Upper lobe of left lung (tissue), 6 donors: ENCODE data around the gene EIF1AX. TPM values are rescaled to one million over a fixed set of nuclear protein-coding genes. Genes with fewer than 3 reads are reported as not detected.
"Not testable (repeated sequence)": the region's sequence is repeated elsewhere in the genome, so short reads cannot be mapped to it uniquely, and the experiment has no call there.

Source experiments
- ATAC-seq, 2 donors: fragments of 200-7000 bp; cut with Tn5 transposase; one replicate each; pipeline ENCODE4 v1.9.1; 2022; ENCODE audit warnings: mild to moderate bottlenecking in 2 of 2, moderate library complexity in 2 of 2; ENCODE audit not compliant: low FRiP score in 2 of 2
- DNase-seq, 2 donors: peaks; one replicate each; pipeline ENCODE4 v3.0.0-alpha.2; 2019 to 2020
- H3K27ac ChIP-seq, 4 donors: fragments of 200-600 bp; sonication (generic); one replicate each; pipeline ENCODE4 v1.5.1; 2016 to 2019
- H3K27me3 ChIP-seq, 4 donors: fragments of 200-600 bp; sonication (generic); one replicate each; pipeline ENCODE4 v1.5.1; 2017 to 2019
- H3K36me3 ChIP-seq, 4 donors: fragments of 200-600 bp; sonication (generic); one replicate each; pipeline ENCODE4 v1.5.1; 2016 to 2019
- H3K4me1 ChIP-seq, 4 donors: fragments of 200-600 bp; sonication (generic); one replicate each; pipeline ENCODE4 v1.5.1; 2018 to 2019
- H3K4me3 ChIP-seq, 4 donors: fragments of 200-600 bp; sonication (generic); one replicate each; pipeline ENCODE4 v1.5.1; 2017 to 2019; ENCODE audit warnings: mild to moderate bottlenecking in 2 of 4, moderate library complexity in 1 of 4
- H3K9me3 ChIP-seq, 4 donors: fragments of 200-600 bp; sonication (generic); one replicate each; pipeline ENCODE4 v1.5.1; 2018 to 2019
- CTCF ChIP-seq, 6 experiments: fragments of 450-650 bp in 4 of 6; fragments of 200-600 bp in 2 of 6; sonication (generic) in 2 of 6; IDR thresholded peaks; one replicate each; pipeline ENCODE4 v1.5.1; 2016 to 2019; ENCODE audit warnings: antibody characterized with exemption in 6 of 6
- EP300 ChIP-seq, 4 donors: sonication (generic); formaldehyde crosslinking; IDR thresholded peaks; one replicate each; pipeline ENCODE4 v1.5.1; 2017; ENCODE audit warnings: antibody characterized with exemption in 4 of 4, control low read depth in 2 of 4
- POLR2A ChIP-seq, 4 donors: fragments of 450-650 bp; IDR thresholded peaks; one replicate each; pipeline ENCODE4 v1.5.1; 2016 to 2017; ENCODE audit warnings: antibody characterized with exemption in 4 of 4, mild to moderate bottlenecking in 2 of 4
- POLR2AphosphoS5 ChIP-seq, 2 donors: sonication (generic); formaldehyde crosslinking; IDR thresholded peaks; one replicate each; pipeline ENCODE4 v1.5.1; 2017; ENCODE audit warnings: antibody characterized with exemption in 2 of 2
- WGBS, 2 donors: methylation state at CpG; one replicate each; pipeline ENCODE4 v1.1.5; 2017 to 2018; 5-methylcytosine and 5-hydroxymethylcytosine counted together
- total RNA-seq, 6 donors: library from RNA; depleted of rRNA in 4 of 6; stranded (reverse); fragments of >200 nt in 4 of 6; gene quantifications; one replicate each; pipeline versions ENCODE4 v1.1.0 to v1.2.1, GENCODE V29; 2016 to 2021
- donor health status: DM: no; HTN: no; CAD: no; lungs with moderate emphysema.
- donor health status: DM: no; HTN: yes; CAD: no; lungs with severe emphysema.

The EIF1AX gene
- total RNA-seq, 6 donors from 2014 or later = 8.4 to 78.7 (median 41.0) TPM

- TF ChIP-seq EP300 (IDR thresholded peaks at IDR 0.05) (no peak), CTCF (IDR thresholded peaks at IDR 0.05) (no peak), POLR2AphosphoS5 (IDR thresholded peaks at IDR 0.05) (no peak), POLR2A (IDR thresholded peaks at IDR 0.05) (no peak)
- Histone ChIP-seq H3K4me3 (no peak overlapping the region), H3K9me3 (no peaks in the 10 kb centered on the region), H3K27ac (no peak overlapping the region), H3K4me1 (no peaks in the 10 kb centered on the region), H3K27me3 (no peaks in the 10 kb centered on the region), H3K36me3 (peaks cover 2 to 52% (median 15%) of the 10 kb centered on the region in 4 donors)
- 91 to 94% methylated on average over 2 of the region's 2 CpGs for WGBS, 2 donors
- no peak for DNase-seq
- no peak for ATAC-seq
Observed at GRCh38 chrX:20173856-20174255, 32.2 kb upstream of the EIF1AX start.

DNA sequence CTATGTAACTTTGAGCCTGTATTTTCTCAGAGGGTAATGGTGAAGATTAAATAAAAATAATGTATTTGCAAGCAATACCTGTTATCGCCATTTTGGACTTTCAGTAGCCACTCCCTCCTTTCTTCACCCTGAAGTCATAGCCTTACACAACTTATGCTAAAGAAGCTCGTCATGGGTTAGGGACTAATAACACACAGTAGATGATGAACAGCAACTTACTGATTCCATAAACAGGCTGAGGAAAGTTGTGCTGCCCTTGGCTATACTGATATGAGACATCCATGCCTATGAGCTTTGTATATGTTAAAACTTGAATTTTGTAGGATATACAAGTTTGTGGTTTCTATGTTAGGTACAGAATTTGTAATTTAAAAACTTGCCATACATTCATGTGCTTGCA is 31.7 kb upstream of the EIF1AX start:
- Histone ChIP-seq H3K27me3 (no peaks in the 10 kb centered on the region), H3K36me3 (peaks cover 2 to 52% (median 15%) of the 10 kb centered on the region in 4 donors), H3K4me3 (no peak overlapping the region), H3K9me3 (no peaks in the 10 kb centered on the region), H3K27ac (no peak overlapping the region), H3K4me1 (no peaks in the 10 kb centered on the region)
- DNase-seq = no peak
- ATAC-seq = no peak
- WGBS, 2 donors = 85 to 100% methylated on average over 2 of the region's 2 CpGs
- no peak for TF ChIP-seq POLR2A (IDR thresholded peaks at IDR 0.05)
- no peak for TF ChIP-seq EP300 (IDR thresholded peaks at IDR 0.05)
- TF ChIP-seq CTCF (IDR thresholded peaks at IDR 0.05) = no peak
- no peak for TF ChIP-seq POLR2AphosphoS5 (IDR thresholded peaks at IDR 0.05)

DNA sequence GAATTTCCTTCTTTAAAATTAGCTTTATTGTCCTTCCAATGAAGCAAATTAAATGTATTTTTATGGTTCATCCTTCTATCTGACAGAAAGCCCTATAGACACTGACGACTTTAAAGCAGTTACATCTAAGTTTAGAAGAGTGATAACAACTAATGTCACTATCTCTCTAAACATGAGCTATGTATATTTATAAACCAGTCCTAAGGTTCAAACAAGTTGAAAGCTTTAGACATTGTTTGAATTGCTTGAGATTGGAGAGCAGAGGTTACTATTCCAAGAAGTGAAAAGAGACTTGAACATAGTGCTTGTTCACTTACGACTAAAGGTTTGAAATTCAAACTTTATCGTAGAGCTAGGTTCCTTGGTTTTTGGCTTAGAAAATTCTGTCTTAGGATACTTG is 30.2 kb upstream of the EIF1AX start:
- no peak overlapping the region for H3K4me3 ChIP-seq
- TF ChIP-seq CTCF (IDR thresholded peaks at IDR 0.05) = no peak
- no peak for TF ChIP-seq EP300 (IDR thresholded peaks at IDR 0.05)
- H3K9me3 ChIP-seq = no peaks in the 10 kb centered on the region
- no peaks in the 10 kb centered on the region for H3K27me3 ChIP-seq
- H3K27ac ChIP-seq = no peak overlapping the region
- H3K36me3 ChIP-seq = peaks cover 2 to 58% (median 17%) of the 10 kb centered on the region in 4 donors
- WGBS, 2 donors = 88 to 94% methylated on average over 3 of the region's 3 CpGs
- ATAC-seq = no peak
- H3K4me1 ChIP-seq = no peaks in the 10 kb centered on the region
- no peak for DNase-seq

DNA sequence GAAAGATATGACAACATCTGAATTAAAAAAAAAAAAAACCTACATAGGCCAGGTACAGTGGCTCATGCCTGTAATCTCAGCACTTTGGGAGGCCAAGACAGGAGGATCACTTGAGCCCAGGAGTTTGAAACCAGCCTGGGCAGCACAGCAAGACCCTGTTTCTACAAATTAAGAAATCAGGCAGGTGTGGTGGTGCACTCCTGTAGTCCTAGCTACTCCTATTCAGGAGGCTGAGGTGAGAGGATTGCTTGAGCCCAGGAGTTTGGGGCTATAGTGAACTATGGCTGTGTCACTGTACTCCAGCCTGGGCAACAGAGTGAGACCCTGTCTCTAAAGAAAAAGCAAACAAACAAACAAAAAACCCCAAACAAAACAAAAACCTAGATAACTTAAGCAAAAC is 20.9 kb upstream of the EIF1AX start:
- H3K4me3 ChIP-seq, DNase-seq, H3K27ac ChIP-seq, H3K27me3 ChIP-seq, H3K9me3 ChIP-seq, ATAC-seq, H3K4me1 ChIP-seq: not testable (repeated sequence)
- H3K36me3 ChIP-seq = peaks cover 0 to 42% (median 6%) of the 10 kb centered on the region in 4 donors

- TF ChIP-seq CTCF (IDR thresholded peaks at IDR 0.05) (no peak), POLR2AphosphoS5 (IDR thresholded peaks at IDR 0.05) (no peak), POLR2A (IDR thresholded peaks at IDR 0.05) (no peak), EP300 (IDR thresholded peaks at IDR 0.05) (no peak)
- Histone ChIP-seq H3K4me3 (no peak overlapping the region), H3K36me3 (peaks cover 4 to 61% (median 16%) of the 10 kb centered on the region in 4 donors), H3K4me1 (no peaks in the 10 kb centered on the region), H3K27ac (no peak overlapping the region), H3K27me3 (no peaks in the 10 kb centered on the region), H3K9me3 (no peaks in the 10 kb centered on the region)
- WGBS, 2 donors = 83 to 95% methylated on average over 4 of the region's 4 CpGs
- DNase-seq (no peak), ATAC-seq (no peak)
Observed at GRCh38 chrX:20159797-20160385, 18.3 kb upstream of the EIF1AX start.
